Caco-2 (cell line): ENCODE measurements around the gene NLRP8. TPM values are rescaled to one million over a fixed set of nuclear protein-coding genes. Genes with fewer than 3 reads are reported as not detected.

Experiments used
- Bru-seq: library from RNA; stranded (reverse); fragments of 400-500 nt; gene quantifications from one replicate; lab custom pipeline; 2021; lab: Mats Ljungman, UMichigan
- BruChase-seq, 2 experiments: library from RNA; stranded (reverse); fragments of 400-500 nt; gene quantifications; one replicate each; lab custom pipeline; 2021; lab: Mats Ljungman, UMichigan
- BruUV-seq: library from RNA; stranded (reverse); fragments of 400-500 nt; replicated peaks from 2 replicates; lab custom pipeline; 2021; lab: Mats Ljungman, UMichigan
- CTCF ChIA-PET: fragments of 300-600 bp; sonication (Branson Sonifier 250); formaldehyde crosslinking; loops from one replicate; lab custom pipeline; 2022; ENCODE audit warnings: antibody characterized with exemption; lab: Charles Lee
- POLR2A ChIA-PET: fragments of 300-600 bp; sonication (Branson Sonifier 250); formaldehyde crosslinking; loops from one replicate; lab custom pipeline; 2022; ENCODE audit warnings: antibody characterized with exemption; lab: Charles Lee
- DNase-seq, 2 experiments: peaks; one replicate each; pipeline versions ENCODE4 v3.0.0 to v3.0.0-alpha.2; 2020 to 2022
- H3K27me3 ChIP-seq: replicated peaks from 2 replicates; pipeline ENCODE4 v1.6.0; 2011; ENCODE audit warnings: low read length; ENCODE audit not compliant: control insufficient read depth, insufficient read depth
- H3K36me3 ChIP-seq: 2 replicates; pipeline ENCODE4 v1.5.1; 2011; ENCODE audit warnings: low read length; ENCODE audit not compliant: control insufficient read depth, insufficient read depth
- H3K4me1 ChIP-seq: fragments of 250-450 bp; sonication (Bioruptor Pico); 2 replicates; pipeline ENCODE4 v1.5.1; 2020; ENCODE audit warnings: mild to moderate bottlenecking
- H3K4me3 ChIP-seq: 2 replicates; pipeline ENCODE4 v1.5.1; 2011; ENCODE audit warnings: low read depth, mild to moderate bottlenecking, control low read depth, low read length
- H3K9me3 ChIP-seq: fragments of 250-450 bp; sonication (Bioruptor Pico); 2 replicates; pipeline ENCODE4 v1.5.1; 2020; ENCODE audit warnings: mild to moderate bottlenecking, moderate library complexity
- H3K27ac Mint-ChIP-seq: one replicate; pipeline ENCODE4 v1.8.0; 2022; ENCODE audit warnings: mixed read lengths; ENCODE audit not compliant: unreplicated experiment
- H3K27me3 Mint-ChIP-seq: one replicate; pipeline ENCODE4 v1.8.0; 2022; ENCODE audit warnings: mixed read lengths; ENCODE audit not compliant: insufficient read depth, unreplicated experiment
- H3K36me3 Mint-ChIP-seq: one replicate; pipeline ENCODE4 v1.8.0; 2022; ENCODE audit warnings: mild to moderate bottlenecking, mixed read lengths; ENCODE audit not compliant: insufficient read depth, unreplicated experiment
- H3K4me1 Mint-ChIP-seq: one replicate; pipeline ENCODE4 v1.8.0; 2022; ENCODE audit warnings: low read depth, mixed read lengths; ENCODE audit not compliant: unreplicated experiment
- H3K4me3 Mint-ChIP-seq: one replicate; pipeline ENCODE4 v1.8.0; 2022; ENCODE audit warnings: mild to moderate bottlenecking, moderate library complexity, mixed read lengths; ENCODE audit not compliant: unreplicated experiment
- H3K9me3 Mint-ChIP-seq: one replicate; pipeline ENCODE4 v1.8.0; 2022; ENCODE audit warnings: mixed read lengths; ENCODE audit not compliant: unreplicated experiment
- CTCF ChIP-seq, 2 experiments: fragments of 200-600 bp in 1 of 2; IDR thresholded peaks; 1 replicate in 1 of 2; 2 replicates in 1 of 2; pipeline versions ENCODE4 v1.5.1 to v1.8.0; 2011 to 2022; ENCODE audit warnings: antibody characterized with exemption in 1 of 2, control low read depth in 1 of 2, inconsistent platforms in 1 of 2, low read depth in 1 of 2, low read length in 1 of 2, mild to moderate bottlenecking in 1 of 2, moderate library complexity in 1 of 2; ENCODE audit not compliant: insufficient read depth in 1 of 2, severe bottlenecking in 1 of 2, unreplicated experiment in 1 of 2
- intact Hi-C: fragments of 100-400 bp; cut with micrococcal nuclease; formaldehyde crosslinking; loops from one replicate; pipeline ENCODE4 v1.10.0; 2022; ENCODE audit not compliant: unreplicated experiment
- long read RNA-seq: library from polyadenylated mRNA; stranded (forward); transcript quantifications from one replicate; pipeline ENCODE4 v2.0.0, GENCODE V29; 2022
- total RNA-seq: library from RNA; stranded (reverse); gene quantifications from 2 replicates; pipeline ENCODE4 v1.2.3, GENCODE V29; 2022

NLRP8 gene
- not detected in 2 replicates for total RNA-seq
- Bru-seq, nascent RNA, result not detected
- not detected for BruChase-seq, experiment 1, labeled RNA remaining after a 2-hour chase
- BruChase-seq, experiment 2, labeled RNA remaining after a 6-hour chase, result not detected
- long read RNA-seq, result 0 reads

- ChIA-PET POLR2A (no interaction called here), CTCF (no interaction called here)
- no peak for DNase-seq
- no peak for TF ChIP-seq CTCF (IDR thresholded peaks at IDR 0.05; ENCODE audit: insufficient read depth in 1 of 2, low read depth in 1 of 2, low read length in 1 of 2, severe bottlenecking in 1 of 2, unreplicated experiment in 1 of 2)
- Mint-ChIP-seq H3K36me3 (no peaks in the 10 kb centered on the region), H3K27ac (no peak within 1 kb of the TSS), H3K9me3 (peaks cover 10% of the 10 kb centered on the region), H3K4me1 (no peaks in the 10 kb centered on the region), H3K4me3 (no peak within 1 kb of the TSS), H3K27me3 (no peaks in the 10 kb centered on the region)
- no TSS peak for BruUV-seq
- no peak within 1 kb of the TSS for H3K4me3 ChIP-seq
- H3K36me3 ChIP-seq, result no peaks in the 10 kb centered on the region
- no peaks in the 10 kb centered on the region for H3K4me1 ChIP-seq
- 0 out of 2 replicates have a peak, but pooled peaks cover 4% of the 10 kb centered on the region for H3K9me3 ChIP-seq
- no peaks in the 10 kb centered on the region for H3K27me3 ChIP-seq
- intact Hi-C loops, result no loop called here
Measured at GRCh38 chr19:55947532-55947931, at the start of gene NLRP8. Gene NLRP8, plus strand, starts transcription at chr19:55947832.

- Mint-ChIP-seq H3K4me1 (no peaks in the 10 kb centered on the region), H3K27me3 (peaks cover 5% of the 10 kb centered on the region), H3K4me3 (no peak overlapping the region), H3K27ac (no peak overlapping the region), H3K9me3 (no peaks in the 10 kb centered on the region), H3K36me3 (no peaks in the 10 kb centered on the region)
- no peak for DNase-seq
- intact Hi-C loops, result no loop called here
- Histone ChIP-seq H3K27me3 (no peaks in the 10 kb centered on the region), H3K36me3 (no peaks in the 10 kb centered on the region), H3K4me1 (no peaks in the 10 kb centered on the region), H3K4me3 (no peak overlapping the region), H3K9me3 (no peaks in the 10 kb centered on the region)
- ChIA-PET CTCF (no interaction called here), POLR2A (no interaction called here)
- TF ChIP-seq CTCF (IDR thresholded peaks at IDR 0.05; ENCODE audit: insufficient read depth in 1 of 2, low read depth in 1 of 2, low read length in 1 of 2, severe bottlenecking in 1 of 2, unreplicated experiment in 1 of 2), result no peak
- BruUV-seq, result no TSS peak
Measured at GRCh38 chr19:55898911-55899310, 48.7 kb upstream of the NLRP8 start.

DNA sequence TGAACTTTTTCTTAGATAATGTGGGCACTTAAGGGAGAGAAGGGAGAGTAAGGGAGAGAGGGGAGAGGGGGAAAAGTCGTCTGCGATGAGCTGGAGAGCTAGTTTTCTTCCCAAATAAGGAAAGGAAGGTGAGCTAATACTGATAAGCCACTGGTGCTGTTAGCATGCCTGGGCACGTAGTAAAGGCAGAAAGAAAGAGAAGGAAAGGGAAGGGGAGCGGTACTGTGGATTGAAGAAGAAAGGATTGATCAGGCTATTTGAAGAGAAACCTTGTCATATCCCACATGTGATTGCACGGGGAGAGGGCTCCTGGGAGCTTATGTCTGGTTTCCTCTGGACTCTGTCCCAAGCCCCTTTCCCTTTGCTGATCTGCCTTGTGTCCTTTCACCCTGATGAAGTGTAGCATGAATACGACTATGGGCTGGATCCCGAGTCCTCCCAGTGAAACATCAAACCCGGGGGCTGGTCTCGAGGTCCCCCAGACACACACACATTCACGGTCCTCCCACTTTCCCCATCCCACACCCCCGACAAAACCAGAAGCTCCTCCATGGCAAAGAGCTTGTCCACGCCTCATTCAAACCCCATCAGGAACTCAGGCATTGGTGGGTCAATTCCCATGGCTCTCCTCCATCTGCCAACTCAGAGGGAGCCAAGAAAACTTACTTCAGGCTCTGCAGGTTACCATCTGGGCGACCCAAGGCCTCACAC, 46.1 kb upstream of the NLRP8 start:
- Mint-ChIP-seq H3K27me3 (peaks cover 8% of the 10 kb centered on the region), H3K4me1 (no peaks in the 10 kb centered on the region), H3K27ac (no peak overlapping the region), H3K4me3 (no peak overlapping the region), H3K36me3 (no peaks in the 10 kb centered on the region), H3K9me3 (no peaks in the 10 kb centered on the region)
- TF ChIP-seq CTCF (IDR thresholded peaks at IDR 0.05; ENCODE audit: insufficient read depth in 1 of 2, low read depth in 1 of 2, low read length in 1 of 2, severe bottlenecking in 1 of 2, unreplicated experiment in 1 of 2), result no peak
- no TSS peak for BruUV-seq
- intact Hi-C loops, result no loop called here
- DNase-seq, result no peak
- Histone ChIP-seq H3K4me1 (no peaks in the 10 kb centered on the region), H3K36me3 (no peaks in the 10 kb centered on the region), H3K4me3 (no peak overlapping the region), H3K27me3 (no peaks in the 10 kb centered on the region), H3K9me3 (no peaks in the 10 kb centered on the region)
- ChIA-PET POLR2A (no interaction called here), CTCF (no interaction called here)
